GF-D8 (cell line): Measurements from ENCODE around the gene LRCH4.

Experiments used
- DNase-seq: peaks from one replicate; lab custom pipeline; 2025; lab: John Stamatoyannopoulos, UW

The LRCH4 gene

DNA sequence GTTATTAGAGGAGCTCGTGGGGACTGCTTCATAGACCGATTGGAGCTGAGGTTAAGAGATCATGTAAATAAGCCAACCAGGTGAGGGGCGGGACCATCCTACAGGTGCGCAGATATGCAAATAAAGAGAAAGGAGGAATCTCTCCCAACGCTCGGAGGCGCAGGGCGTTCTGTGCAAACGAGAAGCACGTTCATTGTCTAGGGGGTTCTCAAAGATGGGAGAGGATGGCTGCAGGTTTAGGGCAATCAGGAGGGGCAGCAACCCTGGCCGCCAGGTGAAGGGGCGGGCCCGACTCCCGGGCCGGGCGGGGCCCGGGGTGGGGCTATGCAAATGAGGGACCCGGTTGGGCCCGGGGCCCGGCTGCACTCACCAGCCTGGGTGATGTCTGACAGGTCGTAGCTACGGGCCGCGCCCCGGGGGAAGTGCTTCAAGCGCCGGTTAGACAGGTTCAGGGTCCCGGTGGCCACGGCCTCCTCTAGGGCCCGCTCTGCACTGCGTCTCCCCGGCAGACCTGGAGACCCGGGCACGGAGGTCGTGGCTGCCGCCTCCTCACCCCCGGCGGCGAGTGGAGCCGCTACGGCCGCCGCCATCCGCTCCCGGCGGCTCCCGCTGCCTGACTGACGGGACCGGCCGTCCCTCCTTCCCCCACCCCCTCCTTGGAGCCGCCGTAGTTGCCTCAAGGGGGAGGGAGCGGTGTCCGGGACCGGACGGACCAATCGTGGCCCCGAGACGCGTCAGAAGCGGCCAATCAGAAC lies at the start of gene LRCH4:
Gene LRCH4 (minus strand): TSS at position 619 of the 755 bp plus-strand sequence. CDS start 29 bp downstream, at position 590.
- DNase-seq, result no peak

DNA sequence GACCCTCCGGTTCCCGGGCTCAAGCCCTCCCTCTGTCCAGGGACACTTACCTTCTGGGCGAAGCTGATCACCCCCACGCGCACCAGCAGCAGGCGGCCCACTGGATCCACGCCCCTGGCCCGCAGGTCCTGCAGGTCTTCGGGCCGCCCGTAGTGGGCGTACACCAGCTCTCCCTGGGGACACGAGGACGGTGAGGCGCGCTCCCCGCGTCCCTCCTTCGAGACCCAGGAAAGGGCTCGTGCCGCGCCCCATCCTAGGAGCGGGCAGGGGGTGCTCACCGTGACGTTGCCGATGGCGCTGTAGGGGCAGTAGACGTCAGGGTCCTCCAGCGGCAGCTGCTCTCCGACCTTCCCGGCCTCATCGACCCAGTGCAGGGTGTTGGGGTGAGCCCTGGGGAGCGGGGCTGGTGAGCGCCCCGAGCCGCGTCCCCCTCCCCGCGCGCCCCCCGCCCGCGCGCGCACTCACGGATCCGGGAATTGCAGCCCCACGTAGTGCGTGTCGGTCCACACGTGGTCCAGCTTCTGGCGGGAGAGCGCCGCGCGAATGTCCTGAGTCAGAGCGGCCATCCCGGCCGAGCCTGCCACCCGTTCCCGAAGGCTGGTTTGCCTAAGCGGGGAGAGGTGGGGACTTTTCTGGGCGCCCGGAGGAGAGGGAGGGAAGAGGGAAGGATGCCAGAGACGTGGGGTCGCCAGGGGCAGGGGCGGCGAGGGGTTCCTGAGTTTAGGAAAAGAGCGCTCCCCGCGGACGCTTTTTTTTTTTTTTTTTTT lies 47.2 kb upstream of the LRCH4 start:
- peak; percentile 60 for DNase-seq

DNA sequence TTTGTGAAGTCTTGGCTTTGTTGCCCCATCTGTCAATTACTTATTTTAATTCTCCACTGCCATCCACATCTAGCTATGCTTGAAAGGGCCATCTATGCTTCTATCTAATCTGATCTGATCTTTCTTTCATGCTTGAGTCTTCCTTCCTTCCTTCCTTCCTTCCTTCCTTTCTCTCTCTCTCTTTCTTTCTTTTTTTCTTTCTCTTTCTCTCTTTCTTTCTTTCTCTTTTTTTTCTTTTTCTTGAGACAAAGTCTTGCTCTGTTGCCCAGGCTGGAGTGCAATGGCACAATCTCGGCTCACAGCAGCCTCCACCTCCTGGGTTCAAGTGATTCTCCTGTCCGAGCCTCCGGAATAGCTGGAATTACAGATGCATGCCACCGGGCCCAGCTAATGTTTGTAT lies 44.1 kb upstream of the LRCH4 start:
- DNase-seq, result no peak

- DNase-seq, result no peak
These were observed 43.3 kb upstream of the LRCH4 start for GRCh38 chr7:100629117-100629716.

- no peak for DNase-seq
These were observed 41.3 kb upstream of the LRCH4 start for GRCh38 chr7:100627238-100627549.

GRCh38 chr7:100626530-100627237 lies 40.8 kb upstream of the LRCH4 start:
- no peak for DNase-seq

- no peak for DNase-seq
These were observed 40.1 kb upstream of the LRCH4 start for GRCh38 chr7:100626055-100626454.

GRCh38 chr7:100623951-100624824 lies 38.3 kb upstream of the LRCH4 start:
- no peak for DNase-seq

DNA sequence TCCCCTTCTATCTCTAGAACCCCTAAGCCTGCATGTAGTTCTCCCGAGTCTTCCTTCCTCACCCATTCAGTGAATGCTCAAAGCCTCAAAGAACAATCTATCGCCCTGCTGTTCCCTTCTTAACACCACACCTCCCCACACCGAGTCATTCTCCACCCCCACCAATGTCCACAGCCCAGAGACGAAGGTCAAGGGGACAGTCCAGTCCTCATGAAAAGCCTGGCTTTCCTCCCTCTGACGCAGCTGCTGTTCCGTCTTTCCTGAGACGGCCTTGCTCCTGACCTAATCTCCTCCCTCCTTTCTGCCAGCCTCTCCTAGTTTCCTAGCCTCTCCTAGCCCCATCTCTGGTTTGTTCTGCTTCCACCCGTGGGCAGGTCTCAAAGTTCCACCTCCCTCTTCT lies 35.6 kb upstream of the LRCH4 start:
- no peak for DNase-seq

DNA sequence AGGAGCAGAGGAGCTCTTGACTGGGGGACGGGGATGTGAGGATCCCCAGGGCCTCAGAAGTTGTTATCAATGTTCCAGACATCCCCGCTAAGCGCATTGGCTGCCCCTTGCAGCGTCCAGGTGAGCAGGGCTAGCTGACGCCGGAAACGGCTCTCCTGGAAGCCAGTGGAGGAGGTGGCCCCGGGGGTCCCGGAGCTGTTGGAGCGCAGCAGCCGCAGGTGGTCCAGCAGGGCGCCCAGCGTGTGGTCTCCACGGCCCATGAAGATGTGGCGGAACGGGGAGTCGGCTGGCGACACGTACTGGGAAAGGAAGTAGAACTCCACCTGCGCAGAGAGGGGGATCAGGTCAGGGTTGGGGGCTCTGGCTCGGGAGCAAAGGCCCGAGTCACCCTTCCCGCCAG lies 34.9 kb upstream of the LRCH4 start:
- no peak for DNase-seq

DNA sequence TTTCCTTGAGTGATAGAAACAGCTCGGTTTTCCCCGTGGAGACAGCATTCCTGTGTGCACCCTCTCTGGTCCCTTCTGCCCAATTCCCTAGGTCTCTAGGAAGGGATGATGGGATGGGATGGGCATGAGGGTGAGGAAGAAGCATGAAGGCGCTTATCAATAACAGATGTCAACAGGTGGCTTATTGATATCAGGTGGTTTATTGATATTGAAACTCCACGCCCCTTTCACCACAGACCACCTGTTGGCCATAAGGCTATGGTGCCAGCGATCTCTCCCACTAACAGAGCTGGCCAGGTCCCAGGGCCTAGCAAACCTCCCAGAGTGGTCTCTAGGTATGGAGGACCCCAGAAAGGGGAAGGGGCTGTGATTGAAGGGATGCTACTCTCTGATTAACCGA lies 34.3 kb upstream of the LRCH4 start:
- no peak for DNase-seq

GRCh38 chr7:100614308-100614861 lies 28.5 kb upstream of the LRCH4 start:
- no peak for DNase-seq

DNA sequence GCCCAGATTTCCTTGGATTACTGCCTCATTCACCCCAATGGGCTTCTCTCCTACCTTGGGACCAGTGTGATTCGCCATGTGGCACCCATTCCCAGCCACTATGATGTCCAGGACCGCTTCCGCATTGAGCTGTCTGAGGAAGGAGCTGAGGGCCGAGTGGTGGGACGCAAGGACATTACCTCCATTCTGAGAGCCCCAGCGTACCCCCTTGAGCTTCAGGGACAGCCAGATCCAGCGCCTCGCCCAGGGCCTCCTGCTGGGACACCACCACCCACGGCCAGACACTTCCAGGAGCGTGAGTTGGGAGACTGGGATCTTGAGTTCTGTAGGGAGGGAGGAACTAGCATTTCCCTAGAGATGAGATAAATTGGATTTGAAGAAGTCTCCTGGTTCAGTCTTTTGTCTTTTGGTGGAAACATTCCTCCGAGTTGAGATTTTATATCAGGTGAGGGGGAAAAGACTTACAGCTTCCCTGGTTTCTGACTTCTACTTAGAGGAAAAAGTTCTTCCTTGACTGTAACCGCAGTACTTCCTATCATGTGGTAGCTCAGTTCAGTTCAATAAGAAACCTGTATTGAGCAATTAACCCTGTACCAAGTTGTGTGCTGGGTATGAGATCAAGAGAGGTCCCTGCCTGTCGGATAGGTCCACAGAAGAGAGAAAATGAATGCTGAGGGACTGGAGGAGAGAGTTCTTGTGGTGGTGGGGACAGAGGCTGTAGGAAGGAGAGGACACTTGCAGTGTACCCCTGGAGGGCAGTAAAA lies 27.7 kb upstream of the LRCH4 start:
- DNase-seq, result peak; percentile 85

DNA sequence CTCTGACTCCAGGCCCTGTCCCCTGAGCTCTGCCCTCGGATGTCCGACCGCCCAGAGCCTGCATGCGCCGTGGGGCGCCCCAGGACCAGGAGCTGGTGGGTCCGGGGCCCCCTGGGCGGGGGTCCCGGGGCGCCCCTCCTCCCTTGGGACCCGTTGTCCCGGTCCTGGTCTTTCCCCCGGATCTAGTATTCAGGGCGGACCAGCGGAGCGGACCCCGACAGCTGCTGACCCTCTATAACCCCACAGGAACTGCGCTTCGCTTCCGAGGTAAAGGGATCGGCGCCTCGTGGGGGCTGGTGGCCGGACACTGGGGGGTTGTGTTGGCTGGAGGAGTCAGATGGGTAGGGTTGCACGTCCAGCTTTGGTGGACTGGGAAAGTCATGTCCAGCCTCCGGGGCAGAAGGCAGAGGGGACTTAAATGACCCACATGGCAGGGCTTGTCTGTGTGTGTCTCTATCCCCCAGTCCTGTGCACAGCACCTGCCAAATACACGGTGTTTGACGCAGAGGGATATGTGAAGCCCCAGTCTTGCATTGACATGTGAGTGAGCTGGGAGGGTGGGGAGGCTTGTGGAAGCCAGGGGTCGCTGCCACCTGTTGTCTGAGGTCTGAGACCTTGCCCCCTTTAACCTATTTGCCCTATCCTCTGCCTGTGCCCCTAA lies 26.9 kb upstream of the LRCH4 start:
- DNase-seq, result peak; percentile 21

DNA sequence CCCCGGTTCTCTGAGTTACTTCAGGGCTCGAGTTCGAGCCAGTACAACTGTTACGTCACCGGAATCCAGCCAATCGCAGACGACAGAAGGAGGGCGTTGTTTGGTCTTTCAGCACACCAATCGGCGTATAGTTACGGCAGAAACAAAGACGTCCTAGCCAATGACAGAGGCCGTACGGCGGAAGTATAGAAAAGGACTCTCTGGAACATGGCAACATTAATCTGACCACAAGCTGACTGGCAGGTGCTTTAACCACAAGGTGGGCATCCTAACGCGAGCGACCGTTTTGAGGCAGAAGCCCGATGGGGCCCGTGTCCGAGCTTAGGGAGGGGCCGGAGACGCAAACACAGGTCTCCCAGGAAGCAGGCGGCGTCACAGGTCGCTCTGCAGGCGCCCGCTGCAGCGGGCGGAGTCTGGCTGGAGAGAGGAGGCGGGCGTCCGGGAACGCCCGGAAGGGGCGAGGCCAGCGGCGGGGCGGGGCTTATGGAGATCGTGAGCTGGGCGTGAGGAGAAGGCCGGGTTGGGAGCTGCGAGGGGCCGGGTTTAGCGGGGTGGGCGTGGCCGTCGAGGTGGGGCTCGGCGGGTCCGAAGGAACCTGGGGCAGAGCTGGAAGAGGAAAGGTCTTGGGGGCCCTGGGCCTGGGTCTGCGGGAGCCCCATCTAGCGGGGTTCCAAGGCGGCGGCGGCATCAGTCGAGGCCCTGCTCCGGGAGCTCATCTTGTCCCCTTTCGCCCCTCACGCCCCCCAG lies 26.2 kb upstream of the LRCH4 start, which contains the start of gene MOSPD3:
Gene MOSPD3 (plus strand): TSS at position 558 of the 747 bp plus-strand sequence. CDS start 252 bp downstream, outside the sequence.
- peak; percentile 97 for DNase-seq

DNA sequence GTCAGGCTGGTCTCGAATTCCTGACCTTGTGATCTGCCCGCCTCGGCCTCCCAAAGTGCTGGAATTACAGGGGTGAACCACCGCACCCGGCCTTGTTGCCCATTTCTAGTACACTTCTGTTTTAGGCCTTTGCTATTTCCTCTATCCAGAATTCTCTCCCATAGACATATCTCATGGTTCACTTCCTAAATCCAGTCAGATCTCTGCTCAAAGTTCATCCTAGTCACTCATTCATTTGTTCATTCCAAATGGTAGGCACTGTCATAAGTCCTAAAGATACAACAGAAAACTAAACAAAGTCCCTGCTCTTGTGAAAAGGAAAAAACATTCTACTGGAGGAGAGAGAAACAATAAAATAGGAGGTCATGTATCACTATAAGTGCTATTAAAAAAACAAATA lies 24.0 kb upstream of the LRCH4 start:
- DNase-seq, result no peak

DNA sequence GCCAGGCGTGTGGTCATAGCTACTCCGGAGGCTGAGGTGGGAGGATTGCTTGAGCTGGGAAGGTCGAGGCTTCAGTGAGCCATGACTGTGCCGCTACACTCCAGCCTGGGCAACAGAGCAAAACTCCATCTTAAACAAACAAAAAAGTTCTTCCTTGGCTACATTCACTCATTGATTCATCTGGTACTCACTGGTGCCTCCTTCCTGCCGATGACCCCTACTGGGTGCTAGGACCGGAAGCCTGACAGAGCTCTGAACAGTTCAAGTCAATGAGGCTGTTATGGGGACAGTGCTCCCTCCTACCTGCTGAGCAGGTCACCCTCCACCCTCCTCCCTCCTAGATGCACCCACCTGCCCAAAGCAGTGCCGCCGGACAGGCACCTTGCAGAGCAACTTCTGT lies 21.2 kb upstream of the LRCH4 start:
- no peak for DNase-seq

GRCh38 chr7:100606313-100606712 lies 20.4 kb upstream of the LRCH4 start:
- DNase-seq, result no peak
